ENCODE data around the gene ATP5PO.
"Not testable (repeated sequence)": the region's sequence is repeated elsewhere in the genome, so short reads cannot be mapped to it uniquely, and the experiment has no call there.

The ATP5PO gene

GRCh38 chr21:33940164-33940880 lies 24.7 kb upstream of the ATP5PO start:
- Histone ChIP-seq H3K27me3 (ENCODE audit: control insufficient read depth in 5 of 5, insufficient read depth in 4 of 5, low read length in 5 of 5) (no peaks in the 10 kb centered on the region), H3K27ac (ENCODE audit: low read depth, low read length) (no peak overlapping the region), H3K36me3 (ENCODE audit: control insufficient read depth in 5 of 5, insufficient read depth in 5 of 5, low read length in 5 of 5) (no peaks in the 10 kb centered on the region), H3K4me3 (ENCODE audit: low read depth in 1 of 5, low read length in 5 of 5) (no peak overlapping the region), H3K9me3 (ENCODE audit: control insufficient read depth in 5 of 5, low read length in 5 of 5) (no peaks in the 10 kb centered on the region), H3K9ac (ENCODE audit: low read length in 5 of 5) (no peak overlapping the region), H3K4me1 (ENCODE audit: control insufficient read depth in 5 of 5, insufficient read depth in 5 of 5, low read length in 5 of 5) (peaks cover 0 to 22% (median 15%) of the 10 kb centered on the region in 5 donors)

DNA sequence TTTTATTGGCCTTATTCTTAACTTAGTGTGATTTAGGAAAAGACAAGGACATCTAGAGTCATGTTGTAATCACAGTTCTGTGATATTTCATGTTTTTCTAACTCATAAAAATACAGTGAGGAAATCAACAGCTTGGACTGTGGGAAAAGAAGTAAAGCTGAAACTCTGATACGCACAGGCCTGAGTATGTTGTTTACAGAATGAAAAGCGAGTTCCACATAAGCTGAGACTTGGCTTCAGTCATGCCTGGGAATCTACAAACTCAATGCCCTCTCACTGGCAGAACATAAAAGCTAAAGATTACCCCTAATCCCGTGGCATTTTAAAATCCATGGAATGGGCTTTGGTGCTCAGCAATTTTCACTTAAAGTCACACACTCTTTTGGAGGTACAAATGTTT lies 23.6 kb upstream of the ATP5PO start:
- Histone ChIP-seq H3K9me3 (ENCODE audit: control insufficient read depth in 5 of 5, low read length in 5 of 5) (no peaks in the 10 kb centered on the region), H3K27me3 (ENCODE audit: control insufficient read depth in 5 of 5, insufficient read depth in 4 of 5, low read length in 5 of 5) (no peaks in the 10 kb centered on the region), H3K4me1 (ENCODE audit: control insufficient read depth in 5 of 5, insufficient read depth in 5 of 5, low read length in 5 of 5) (peaks cover 0 to 22% (median 15%) of the 10 kb centered on the region in 5 donors), H3K4me3 (ENCODE audit: low read depth in 1 of 5, low read length in 5 of 5) (no peak overlapping the region), H3K27ac (ENCODE audit: low read depth, low read length) (no peak overlapping the region), H3K9ac (ENCODE audit: low read length in 5 of 5) (no peak overlapping the region), H3K36me3 (ENCODE audit: control insufficient read depth in 5 of 5, insufficient read depth in 5 of 5, low read length in 5 of 5) (no peaks in the 10 kb centered on the region)

DNA sequence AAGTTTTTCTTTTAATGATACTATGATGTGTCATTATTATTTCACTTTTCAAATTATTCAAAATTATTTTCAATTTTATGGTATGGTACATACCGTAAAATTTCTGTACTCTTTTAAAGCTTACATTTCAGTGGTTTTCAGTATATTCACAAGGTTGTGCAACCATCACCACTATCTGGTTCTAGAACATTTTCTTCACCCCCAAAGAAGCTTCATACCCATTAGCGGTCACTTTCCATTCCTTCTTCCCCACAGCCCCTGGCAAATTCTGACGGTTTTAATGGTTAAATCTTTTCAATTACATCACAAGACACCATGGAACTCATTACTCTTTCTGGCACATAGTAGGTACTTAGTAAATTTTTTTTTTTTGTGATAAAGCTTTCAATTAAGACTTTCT lies 22.8 kb upstream of the ATP5PO start:
- H3K27me3 ChIP-seq (ENCODE audit: control insufficient read depth in 5 of 5, insufficient read depth in 4 of 5, low read length in 5 of 5): no peaks in the 10 kb centered on the region
- no peak overlapping the region for H3K27ac ChIP-seq (ENCODE audit: low read depth, low read length)

GRCh38 chr21:33937931-33938339 lies 22.3 kb upstream of the ATP5PO start:
- Histone ChIP-seq H3K27me3 (ENCODE audit: control insufficient read depth in 5 of 5, insufficient read depth in 4 of 5, low read length in 5 of 5) (no peaks in the 10 kb centered on the region), H3K9me3 (ENCODE audit: control insufficient read depth in 5 of 5, low read length in 5 of 5) (no peaks in the 10 kb centered on the region), H3K4me1 (ENCODE audit: control insufficient read depth in 5 of 5, insufficient read depth in 5 of 5, low read length in 5 of 5) (peaks cover 0 to 22% (median 15%) of the 10 kb centered on the region in 5 donors), H3K36me3 (ENCODE audit: control insufficient read depth in 5 of 5, insufficient read depth in 5 of 5, low read length in 5 of 5) (no peaks in the 10 kb centered on the region), H3K27ac (ENCODE audit: low read depth, low read length) (no peak overlapping the region), H3K9ac (ENCODE audit: low read length in 5 of 5) (no peak overlapping the region), H3K4me3 (ENCODE audit: low read depth in 1 of 5, low read length in 5 of 5) (no peak overlapping the region)

More for the DNA sequence above, 22.8 kb upstream of the ATP5PO start:
- Histone ChIP-seq H3K36me3 (ENCODE audit: control insufficient read depth in 5 of 5, insufficient read depth in 5 of 5, low read length in 5 of 5) (no peaks in the 10 kb centered on the region), H3K9ac (ENCODE audit: low read length in 5 of 5) (no peak overlapping the region), H3K4me3 (ENCODE audit: low read depth in 1 of 5, low read length in 5 of 5) (no peak overlapping the region), H3K9me3 (ENCODE audit: control insufficient read depth in 5 of 5, low read length in 5 of 5) (no peaks in the 10 kb centered on the region), H3K4me1 (ENCODE audit: control insufficient read depth in 5 of 5, insufficient read depth in 5 of 5, low read length in 5 of 5) (peaks cover 0 to 22% (median 15%) of the 10 kb centered on the region in 5 donors)

GRCh38 chr21:33937146-33937545 lies 21.5 kb upstream of the ATP5PO start:
- Histone ChIP-seq H3K9me3 (ENCODE audit: control insufficient read depth in 5 of 5, low read length in 5 of 5) (no peaks in the 10 kb centered on the region), H3K4me1 (ENCODE audit: control insufficient read depth in 5 of 5, insufficient read depth in 5 of 5, low read length in 5 of 5) (peaks cover 0 to 30% (median 21%) of the 10 kb centered on the region in 5 donors), H3K27me3 (ENCODE audit: control insufficient read depth in 5 of 5, insufficient read depth in 4 of 5, low read length in 5 of 5) (no peaks in the 10 kb centered on the region), H3K9ac (ENCODE audit: low read length in 5 of 5) (no peak overlapping the region), H3K27ac (ENCODE audit: low read depth, low read length) (peak overlapping the region; percentile 46), H3K36me3 (ENCODE audit: control insufficient read depth in 5 of 5, insufficient read depth in 5 of 5, low read length in 5 of 5) (no peaks in the 10 kb centered on the region), H3K4me3 (ENCODE audit: low read depth in 1 of 5, low read length in 5 of 5) (no peak overlapping the region)

DNA sequence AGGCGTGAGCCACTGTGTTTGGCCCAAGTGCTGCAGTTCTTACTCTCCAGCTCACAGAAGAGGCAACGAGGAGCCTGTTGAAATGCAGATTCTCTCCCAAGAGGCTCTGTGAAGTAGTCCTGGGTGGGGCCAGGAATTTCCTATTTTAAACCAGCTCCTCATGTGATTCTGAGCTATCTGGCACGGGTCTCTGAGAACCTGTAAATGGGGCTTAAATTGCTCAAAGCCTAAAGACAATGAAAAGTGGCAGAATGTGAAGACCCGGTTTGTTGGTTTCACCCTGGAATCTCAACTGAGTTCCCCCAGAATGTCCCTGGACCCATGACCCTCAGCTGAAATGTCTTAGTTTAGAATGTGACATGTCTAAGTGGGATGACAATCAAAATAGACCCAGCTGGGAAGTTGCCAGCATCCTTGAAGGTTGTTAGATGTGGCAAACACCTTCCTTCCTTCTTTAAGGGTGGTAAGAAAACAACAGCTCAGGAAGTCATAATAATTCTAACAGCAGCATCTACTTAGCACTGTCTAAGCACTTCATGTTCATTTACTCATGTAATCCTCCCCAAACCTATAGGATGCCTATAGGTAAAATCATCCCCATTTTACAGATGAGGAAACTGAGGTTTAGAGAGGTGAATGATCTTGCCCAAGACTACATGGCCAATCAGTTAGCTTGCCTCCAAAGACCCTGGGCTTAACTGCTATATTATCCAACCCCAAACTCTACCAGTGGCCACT lies 20.9 kb upstream of the ATP5PO start:
- no peak overlapping the region for H3K4me3 ChIP-seq (ENCODE audit: low read depth in 1 of 5, low read length in 5 of 5)
- no peak overlapping the region for H3K9ac ChIP-seq (ENCODE audit: low read length in 5 of 5)
- H3K4me1 ChIP-seq (ENCODE audit: control insufficient read depth in 5 of 5, insufficient read depth in 5 of 5, low read length in 5 of 5): peaks cover 0 to 31% (median 23%) of the 10 kb centered on the region in 5 donors
- H3K36me3 ChIP-seq (ENCODE audit: control insufficient read depth in 5 of 5, insufficient read depth in 5 of 5, low read length in 5 of 5): no peaks in the 10 kb centered on the region
- no peaks in the 10 kb centered on the region for H3K9me3 ChIP-seq (ENCODE audit: control insufficient read depth in 5 of 5, low read length in 5 of 5)
- H3K27me3 ChIP-seq (ENCODE audit: control insufficient read depth in 5 of 5, insufficient read depth in 4 of 5, low read length in 5 of 5): no peaks in the 10 kb centered on the region
- peak overlapping the region; percentile 46 for H3K27ac ChIP-seq (ENCODE audit: low read depth, low read length)

DNA sequence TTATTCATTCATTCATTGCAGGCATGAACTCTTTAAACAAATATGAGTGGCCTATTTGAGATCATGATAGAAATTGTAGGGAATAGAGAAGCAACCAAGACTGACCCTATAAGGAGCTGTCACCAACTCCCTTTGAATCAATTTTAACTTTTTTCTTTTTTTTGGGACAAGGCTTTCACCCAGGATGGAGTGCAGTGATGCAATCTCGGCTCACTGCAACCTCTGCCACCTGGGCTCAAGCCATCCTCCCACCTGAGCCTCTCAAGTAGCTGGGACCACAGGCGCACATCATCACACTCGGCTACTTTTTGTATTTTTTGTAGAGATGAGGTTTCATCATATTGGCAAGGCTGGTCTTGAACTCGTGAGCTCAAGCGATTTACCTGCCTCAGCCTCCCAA lies 17.1 kb upstream of the ATP5PO start:
- Histone ChIP-seq H3K36me3 (ENCODE audit: control insufficient read depth in 5 of 5, insufficient read depth in 5 of 5, low read length in 5 of 5) (no peaks in the 10 kb centered on the region), H3K27me3 (ENCODE audit: control insufficient read depth in 5 of 5, insufficient read depth in 4 of 5, low read length in 5 of 5) (no peaks in the 10 kb centered on the region), H3K9ac (ENCODE audit: low read length in 5 of 5) (peak overlapping the region in 1 of 5 donors; percentile 9), H3K9me3 (ENCODE audit: control insufficient read depth in 5 of 5, low read length in 5 of 5) (no peaks in the 10 kb centered on the region), H3K4me3 (ENCODE audit: low read depth in 1 of 5, low read length in 5 of 5) (peak overlapping the region in 4 of 5 donors; percentile 63 to 89 (median 81)), H3K4me1 (ENCODE audit: control insufficient read depth in 5 of 5, insufficient read depth in 5 of 5, low read length in 5 of 5) (peaks cover 0 to 27% (median 21%) of the 10 kb centered on the region in 5 donors), H3K27ac (ENCODE audit: low read depth, low read length) (no peak overlapping the region)

- peak overlapping the region; percentile 29 for H3K27ac ChIP-seq (ENCODE audit: low read depth, low read length)
- H3K4me1 ChIP-seq (ENCODE audit: control insufficient read depth in 5 of 5, insufficient read depth in 5 of 5, low read length in 5 of 5): peaks cover 0 to 23% (median 20%) of the 10 kb centered on the region in 5 donors
- no peaks in the 10 kb centered on the region for H3K27me3 ChIP-seq (ENCODE audit: control insufficient read depth in 5 of 5, insufficient read depth in 4 of 5, low read length in 5 of 5)
- H3K4me3 ChIP-seq (ENCODE audit: low read depth in 1 of 5, low read length in 5 of 5): peak overlapping the region; percentile 63 to 89 (median 75)
- no peaks in the 10 kb centered on the region for H3K9me3 ChIP-seq (ENCODE audit: control insufficient read depth in 5 of 5, low read length in 5 of 5)
- peak overlapping the region; percentile 33 to 79 (median 66) for H3K9ac ChIP-seq (ENCODE audit: low read length in 5 of 5)
- H3K36me3 ChIP-seq (ENCODE audit: control insufficient read depth in 5 of 5, insufficient read depth in 5 of 5, low read length in 5 of 5): no peaks in the 10 kb centered on the region
Observed at GRCh38 chr21:33931799-33932390, 16.3 kb upstream of the ATP5PO start.

DNA sequence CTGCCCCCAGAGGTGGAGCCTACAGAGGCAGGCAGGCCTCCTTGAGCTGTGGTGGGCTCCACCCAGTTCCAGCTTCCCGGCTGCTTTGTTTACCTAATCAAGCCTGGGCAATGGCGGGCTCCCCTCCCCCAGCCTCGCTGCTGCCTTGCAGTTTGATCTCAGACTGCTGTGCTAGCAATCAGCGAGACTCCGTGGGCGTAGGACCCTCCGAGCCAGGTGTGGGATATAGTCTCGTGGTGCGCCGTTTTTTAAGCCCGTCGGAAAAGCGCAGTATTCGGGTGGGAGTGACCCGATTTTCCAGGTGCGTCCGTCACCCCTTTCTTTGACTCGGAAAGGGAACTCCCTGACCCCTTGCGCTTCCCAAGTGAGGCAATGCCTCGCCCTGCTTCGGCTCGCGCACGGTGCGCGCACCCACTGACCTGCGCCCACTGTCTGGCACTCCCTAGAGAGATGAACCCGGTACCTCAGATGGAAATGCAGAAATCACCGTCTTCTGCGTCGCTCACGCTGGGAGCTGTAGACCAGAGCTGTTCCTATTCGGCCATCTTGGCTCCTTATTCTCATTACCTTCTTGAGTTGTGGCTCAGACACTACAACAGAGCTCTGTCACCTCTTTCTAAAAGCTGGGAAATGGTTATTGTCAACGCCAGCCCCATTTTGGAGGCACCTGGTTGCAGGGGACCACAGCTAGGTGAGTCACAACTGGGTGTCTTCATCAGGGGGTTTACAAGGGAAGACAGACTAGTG lies 15.6 kb upstream of the ATP5PO start:
- not testable (repeated sequence) for H3K9me3 ChIP-seq (ENCODE audit: control insufficient read depth in 5 of 5, low read length in 5 of 5); H3K36me3 ChIP-seq (ENCODE audit: control insufficient read depth in 5 of 5, insufficient read depth in 5 of 5, low read length in 5 of 5); H3K27ac ChIP-seq (ENCODE audit: low read depth, low read length); H3K27me3 ChIP-seq (ENCODE audit: control insufficient read depth in 5 of 5, insufficient read depth in 4 of 5, low read length in 5 of 5)
- peak overlapping the region; percentile 63 to 89 (median 75) for H3K4me3 ChIP-seq (ENCODE audit: low read depth in 1 of 5, low read length in 5 of 5)
- peaks cover 0 to 19% (median 13%) of the 10 kb centered on the region in 5 donors for H3K4me1 ChIP-seq (ENCODE audit: control insufficient read depth in 5 of 5, insufficient read depth in 5 of 5, low read length in 5 of 5)
- peak overlapping the region in 4 of 5 donors; percentile 33 to 79 (median 59) for H3K9ac ChIP-seq (ENCODE audit: low read length in 5 of 5)

Measured in subcutaneous abdominal adipose tissue (tissue), 5 donors.